Astrocyte of the cerebellum (primary cell): ENCODE results near the gene ABCD3.

Source experiments
- DNase-seq: peaks from one replicate; pipeline ENCODE4 v3.0.0-alpha.2; 2011; ENCODE audit warnings: low read depth
- H3K4me3 ChIP-seq: 2 replicates; pipeline ENCODE4 v1.5.1; 2011; ENCODE audit warnings: mild to moderate bottlenecking, low read depth, low read length, moderate library complexity
- CTCF ChIP-seq: IDR thresholded peaks from 2 replicates; pipeline ENCODE4 v1.5.1; 2012; ENCODE audit warnings: low read length, low read depth, moderate library complexity, mild to moderate bottlenecking; ENCODE audit errors: missing control alignments
- in situ Hi-C: cut with HindIII; loops from 2 replicates; pipeline ENCODE4 v1.10.0; 2017; ENCODE audit warnings: low sequenced_read_pairs

The ABCD3 gene

GRCh38 chr1:94486990-94487389 lies 68.8 kb downstream of the ABCD3 start:
- in situ Hi-C loops: no loop called here
- TF ChIP-seq CTCF: no peak

GRCh38 chr1:94490556-94490955 lies 72.4 kb downstream of the ABCD3 start:
- in situ Hi-C loops: no loop called here
- DNase-seq: no peak
- no peak for TF ChIP-seq CTCF
- H3K4me3 ChIP-seq: no peak overlapping the region

More at GRCh38 chr1:94486990-94487389, 68.8 kb downstream of the ABCD3 start:
- no peak for DNase-seq
- H3K4me3 ChIP-seq: no peak overlapping the region

- in situ Hi-C loops: no loop called here
- no peak overlapping the region for H3K4me3 ChIP-seq
- no peak for TF ChIP-seq CTCF
Measured at GRCh38 chr1:94496076-94496755, 78.0 kb downstream of the ABCD3 start.

GRCh38 chr1:94501426-94501825 lies 83.2 kb downstream of the ABCD3 start:
- no peak for TF ChIP-seq CTCF
- H3K4me3 ChIP-seq: no peak overlapping the region
- in situ Hi-C loops: no loop called here
- DNase-seq: no peak

More at GRCh38 chr1:94496076-94496755, 78.0 kb downstream of the ABCD3 start:
- DNase-seq: no peak

GRCh38 chr1:94501935-94502334 lies 83.7 kb downstream of the ABCD3 start:
- no peak for TF ChIP-seq CTCF
- no peak overlapping the region for H3K4me3 ChIP-seq
- in situ Hi-C loops: no loop called here
- DNase-seq: no peak

GRCh38 chr1:94503153-94503552 lies 85.0 kb downstream of the ABCD3 start:
- no peak overlapping the region for H3K4me3 ChIP-seq
- no peak for DNase-seq
- no peak for TF ChIP-seq CTCF
- in situ Hi-C loops: no loop called here
